Measurements from ENCODE around the gene TMEM132D.

Gene TMEM132D

GRCh38 chr12:129807136-129807535 is 96.7 kb downstream of the TMEM132D start:
- H3K4me3 ChIP-seq (ENCODE audit: low read length): no peak overlapping the region
- H3K9me3 ChIP-seq (ENCODE audit: control insufficient read depth, low read length): no peaks in the 10 kb centered on the region
- no peaks in the 10 kb centered on the region for H3K4me1 ChIP-seq (ENCODE audit: control insufficient read depth, insufficient read depth, low read length)
- H3K27me3 ChIP-seq (ENCODE audit: control insufficient read depth, insufficient read depth, low read length): no peaks in the 10 kb centered on the region
- H3K9ac ChIP-seq (ENCODE audit: low read length): no peak overlapping the region
- H3K36me3 ChIP-seq (ENCODE audit: control insufficient read depth, insufficient read depth, low read length): no peaks in the 10 kb centered on the region

GRCh38 chr12:129791396-129791795 is 112.4 kb downstream of the TMEM132D start:
- Histone ChIP-seq H3K4me1 (ENCODE audit: control insufficient read depth, insufficient read depth, low read length) (no peaks in the 10 kb centered on the region), H3K9me3 (ENCODE audit: control insufficient read depth, low read length) (no peaks in the 10 kb centered on the region), H3K27me3 (ENCODE audit: control insufficient read depth, insufficient read depth, low read length) (no peaks in the 10 kb centered on the region), H3K4me3 (ENCODE audit: low read length) (no peak overlapping the region), H3K9ac (ENCODE audit: low read length) (no peak overlapping the region), H3K36me3 (ENCODE audit: control insufficient read depth, insufficient read depth, low read length) (no peaks in the 10 kb centered on the region)

- H3K36me3 ChIP-seq (ENCODE audit: control insufficient read depth, insufficient read depth, low read length): no peaks in the 10 kb centered on the region
- H3K9ac ChIP-seq (ENCODE audit: low read length): no peak overlapping the region
- H3K27me3 ChIP-seq (ENCODE audit: control insufficient read depth, insufficient read depth, low read length): no peaks in the 10 kb centered on the region
- no peaks in the 10 kb centered on the region for H3K4me1 ChIP-seq (ENCODE audit: control insufficient read depth, insufficient read depth, low read length)
- no peaks in the 10 kb centered on the region for H3K9me3 ChIP-seq (ENCODE audit: control insufficient read depth, low read length)
- H3K4me3 ChIP-seq (ENCODE audit: low read length): no peak overlapping the region
Observed at GRCh38 chr12:129790930-129791329, 112.9 kb downstream of the TMEM132D start.

- H3K9me3 ChIP-seq (ENCODE audit: control insufficient read depth, low read length): no peaks in the 10 kb centered on the region
- H3K27me3 ChIP-seq (ENCODE audit: control insufficient read depth, insufficient read depth, low read length): no peaks in the 10 kb centered on the region
- H3K4me1 ChIP-seq (ENCODE audit: control insufficient read depth, insufficient read depth, low read length): no peaks in the 10 kb centered on the region
- H3K9ac ChIP-seq (ENCODE audit: low read length): no peak overlapping the region
- no peaks in the 10 kb centered on the region for H3K36me3 ChIP-seq (ENCODE audit: control insufficient read depth, insufficient read depth, low read length)
- H3K4me3 ChIP-seq (ENCODE audit: low read length): no peak overlapping the region
Observed at GRCh38 chr12:129790331-129790730, 113.5 kb downstream of the TMEM132D start.

- H3K9ac ChIP-seq (ENCODE audit: low read length): no peak overlapping the region
- no peaks in the 10 kb centered on the region for H3K4me1 ChIP-seq (ENCODE audit: control insufficient read depth, insufficient read depth, low read length)
- no peaks in the 10 kb centered on the region for H3K36me3 ChIP-seq (ENCODE audit: control insufficient read depth, insufficient read depth, low read length)
- no peak overlapping the region for H3K4me3 ChIP-seq (ENCODE audit: low read length)
- H3K27me3 ChIP-seq (ENCODE audit: control insufficient read depth, insufficient read depth, low read length): no peaks in the 10 kb centered on the region
- no peaks in the 10 kb centered on the region for H3K9me3 ChIP-seq (ENCODE audit: control insufficient read depth, low read length)
Observed at GRCh38 chr12:129789921-129790320, 113.9 kb downstream of the TMEM132D start.

GRCh38 chr12:129788506-129789084 is 115.2 kb downstream of the TMEM132D start:
- Histone ChIP-seq H3K4me3 (ENCODE audit: low read length) (no peak overlapping the region), H3K9me3 (ENCODE audit: control insufficient read depth, low read length) (no peaks in the 10 kb centered on the region), H3K27me3 (ENCODE audit: control insufficient read depth, insufficient read depth, low read length) (no peaks in the 10 kb centered on the region), H3K36me3 (ENCODE audit: control insufficient read depth, insufficient read depth, low read length) (no peaks in the 10 kb centered on the region), H3K4me1 (ENCODE audit: control insufficient read depth, insufficient read depth, low read length) (no peaks in the 10 kb centered on the region), H3K9ac (ENCODE audit: low read length) (no peak overlapping the region)

- Histone ChIP-seq H3K4me1 (ENCODE audit: control insufficient read depth, insufficient read depth, low read length) (no peaks in the 10 kb centered on the region), H3K9ac (ENCODE audit: low read length) (no peak overlapping the region), H3K36me3 (ENCODE audit: control insufficient read depth, insufficient read depth, low read length) (no peaks in the 10 kb centered on the region), H3K4me3 (ENCODE audit: low read length) (no peak overlapping the region), H3K9me3 (ENCODE audit: control insufficient read depth, low read length) (no peaks in the 10 kb centered on the region), H3K27me3 (ENCODE audit: control insufficient read depth, insufficient read depth, low read length) (no peaks in the 10 kb centered on the region)
Observed at GRCh38 chr12:129779989-129780388, 123.8 kb downstream of the TMEM132D start.

GRCh38 chr12:129779033-129779432 is 124.8 kb downstream of the TMEM132D start:
- no peaks in the 10 kb centered on the region for H3K4me1 ChIP-seq (ENCODE audit: control insufficient read depth, insufficient read depth, low read length)
- H3K4me3 ChIP-seq (ENCODE audit: low read length): no peak overlapping the region
- H3K9me3 ChIP-seq (ENCODE audit: control insufficient read depth, low read length): no peaks in the 10 kb centered on the region
- no peak overlapping the region for H3K9ac ChIP-seq (ENCODE audit: low read length)
- H3K36me3 ChIP-seq (ENCODE audit: control insufficient read depth, insufficient read depth, low read length): no peaks in the 10 kb centered on the region
- H3K27me3 ChIP-seq (ENCODE audit: control insufficient read depth, insufficient read depth, low read length): no peaks in the 10 kb centered on the region

GRCh38 chr12:129776977-129777667 is 126.7 kb downstream of the TMEM132D start:
- Histone ChIP-seq H3K27me3 (ENCODE audit: control insufficient read depth, insufficient read depth, low read length) (no peaks in the 10 kb centered on the region), H3K4me3 (ENCODE audit: low read length) (no peak overlapping the region), H3K9ac (ENCODE audit: low read length) (no peak overlapping the region), H3K36me3 (ENCODE audit: control insufficient read depth, insufficient read depth, low read length) (no peaks in the 10 kb centered on the region), H3K4me1 (ENCODE audit: control insufficient read depth, insufficient read depth, low read length) (no peaks in the 10 kb centered on the region), H3K9me3 (ENCODE audit: control insufficient read depth, low read length) (no peaks in the 10 kb centered on the region)

- H3K9ac ChIP-seq (ENCODE audit: low read length): no peak overlapping the region
- H3K4me1 ChIP-seq (ENCODE audit: control insufficient read depth, insufficient read depth, low read length): no peaks in the 10 kb centered on the region
- no peak overlapping the region for H3K4me3 ChIP-seq (ENCODE audit: low read length)
- H3K36me3 ChIP-seq (ENCODE audit: control insufficient read depth, insufficient read depth, low read length): no peaks in the 10 kb centered on the region
- no peaks in the 10 kb centered on the region for H3K27me3 ChIP-seq (ENCODE audit: control insufficient read depth, insufficient read depth, low read length)
- H3K9me3 ChIP-seq (ENCODE audit: control insufficient read depth, low read length): no peaks in the 10 kb centered on the region
Observed at GRCh38 chr12:129772501-129773493, 131.0 kb downstream of the TMEM132D start.

- Histone ChIP-seq H3K36me3 (ENCODE audit: control insufficient read depth, insufficient read depth, low read length) (no peaks in the 10 kb centered on the region), H3K9ac (ENCODE audit: low read length) (no peak overlapping the region), H3K4me3 (ENCODE audit: low read length) (no peak overlapping the region), H3K4me1 (ENCODE audit: control insufficient read depth, insufficient read depth, low read length) (no peaks in the 10 kb centered on the region), H3K27me3 (ENCODE audit: control insufficient read depth, insufficient read depth, low read length) (no peaks in the 10 kb centered on the region), H3K9me3 (ENCODE audit: control insufficient read depth, low read length) (peaks cover 3% of the 10 kb centered on the region)
Observed at GRCh38 chr12:129771238-129771637, 132.6 kb downstream of the TMEM132D start.

GRCh38 chr12:129765719-129766118 is 138.1 kb downstream of the TMEM132D start:
- Histone ChIP-seq H3K4me1 (ENCODE audit: control insufficient read depth, insufficient read depth, low read length) (no peaks in the 10 kb centered on the region), H3K9me3 (ENCODE audit: control insufficient read depth, low read length) (peaks cover 6% of the 10 kb centered on the region), H3K27me3 (ENCODE audit: control insufficient read depth, insufficient read depth, low read length) (no peaks in the 10 kb centered on the region), H3K4me3 (ENCODE audit: low read length) (no peak overlapping the region), H3K36me3 (ENCODE audit: control insufficient read depth, insufficient read depth, low read length) (no peaks in the 10 kb centered on the region), H3K9ac (ENCODE audit: low read length) (no peak overlapping the region)
